ENCODE results near the gene CFAP410.

GRCh38 chr21:44312089-44312488 lies 27.1 kb downstream of the CFAP410 start:
- TF ChIP-seq CTCF (IDR thresholded peaks at IDR 0.05; ENCODE audit: low read depth, low read length) (no peak), POLR2A (IDR thresholded peaks at IDR 0.05; ENCODE audit: extremely low read depth, insufficient read length) (no peak), MYC (IDR thresholded peaks at IDR 0.05; ENCODE audit: low read depth, low read length) (no peak)
